Measurements from ENCODE around the gene TACC2. TPM values are rescaled to one million over a fixed set of nuclear protein-coding genes. Genes with fewer than 3 reads are reported as not detected.

The TACC2 gene
- total RNA-seq, 1 experiment from 2014 or later: 8.8 TPM

- Histone ChIP-seq H3K36me3 (replicated peaks; ENCODE audit: control insufficient read depth, insufficient read depth, low read length) (peaks cover 14% of the 10 kb centered on the region), H3K4me3 (ENCODE audit: insufficient read depth, low read depth, low read length) (no peak overlapping the region), H3K27me3 (ENCODE audit: control insufficient read depth, insufficient read depth, low read length) (no peaks in the 10 kb centered on the region)
- no peak for DNase-seq
These were observed 255.3 kb downstream of the TACC2 start for GRCh38 chr10:122244001-122244975.

GRCh38 chr10:122245136-122245535, 256.2 kb downstream of the TACC2 start:
- Histone ChIP-seq H3K36me3 (replicated peaks; ENCODE audit: control insufficient read depth, insufficient read depth, low read length) (peaks cover 11% of the 10 kb centered on the region), H3K27me3 (ENCODE audit: control insufficient read depth, insufficient read depth, low read length) (no peaks in the 10 kb centered on the region), H3K4me3 (ENCODE audit: insufficient read depth, low read depth, low read length) (no peak overlapping the region)
- DNase-seq: no peak

GRCh38 chr10:122245897-122246296, 256.9 kb downstream of the TACC2 start:
- Histone ChIP-seq H3K36me3 (replicated peaks; ENCODE audit: control insufficient read depth, insufficient read depth, low read length) (peaks cover 8% of the 10 kb centered on the region), H3K27me3 (ENCODE audit: control insufficient read depth, insufficient read depth, low read length) (no peaks in the 10 kb centered on the region), H3K4me3 (ENCODE audit: insufficient read depth, low read depth, low read length) (no peak overlapping the region)
- no peak for DNase-seq

GRCh38 chr10:122246830-122247520, 258.0 kb downstream of the TACC2 start:
- H3K36me3 ChIP-seq (replicated peaks; ENCODE audit: control insufficient read depth, insufficient read depth, low read length): peaks cover 3% of the 10 kb centered on the region
- no peak for DNase-seq
- H3K4me3 ChIP-seq (ENCODE audit: insufficient read depth, low read depth, low read length): no peak overlapping the region
- H3K27me3 ChIP-seq (ENCODE audit: control insufficient read depth, insufficient read depth, low read length): no peaks in the 10 kb centered on the region

GRCh38 chr10:122248356-122249302, 259.7 kb downstream of the TACC2 start:
- Histone ChIP-seq H3K4me3 (ENCODE audit: insufficient read depth, low read depth, low read length) (no peak overlapping the region), H3K27me3 (ENCODE audit: control insufficient read depth, insufficient read depth, low read length) (no peaks in the 10 kb centered on the region)

GRCh38 chr10:122249303-122249850, 260.4 kb downstream of the TACC2 start:
- no peak overlapping the region for H3K4me3 ChIP-seq (ENCODE audit: insufficient read depth, low read depth, low read length)
- H3K27me3 ChIP-seq (ENCODE audit: control insufficient read depth, insufficient read depth, low read length): no peaks in the 10 kb centered on the region
- no peak for DNase-seq
- H3K36me3 ChIP-seq (replicated peaks; ENCODE audit: control insufficient read depth, insufficient read depth, low read length): peaks cover 3% of the 10 kb centered on the region

More at GRCh38 chr10:122248356-122249302, 259.7 kb downstream of the TACC2 start:
- H3K36me3 ChIP-seq (replicated peaks; ENCODE audit: control insufficient read depth, insufficient read depth, low read length): peaks cover 3% of the 10 kb centered on the region
- no peak for DNase-seq

- DNase-seq: no peak
- no peak overlapping the region for H3K4me3 ChIP-seq (ENCODE audit: insufficient read depth, low read depth, low read length)
- peaks cover 3% of the 10 kb centered on the region for H3K36me3 ChIP-seq (replicated peaks; ENCODE audit: control insufficient read depth, insufficient read depth, low read length)
- no peaks in the 10 kb centered on the region for H3K27me3 ChIP-seq (ENCODE audit: control insufficient read depth, insufficient read depth, low read length)
These were observed 261.2 kb downstream of the TACC2 start for GRCh38 chr10:122249991-122250750.

GRCh38 chr10:122251459-122252255, 262.7 kb downstream of the TACC2 start:
- DNase-seq: no peak
- Histone ChIP-seq H3K27me3 (ENCODE audit: control insufficient read depth, insufficient read depth, low read length) (no peaks in the 10 kb centered on the region), H3K4me3 (ENCODE audit: insufficient read depth, low read depth, low read length) (no peak overlapping the region), H3K36me3 (replicated peaks; ENCODE audit: control insufficient read depth, insufficient read depth, low read length) (peaks cover 3% of the 10 kb centered on the region)

GRCh38 chr10:122252805-122253204, 263.8 kb downstream of the TACC2 start:
- no peaks in the 10 kb centered on the region for H3K27me3 ChIP-seq (ENCODE audit: control insufficient read depth, insufficient read depth, low read length)
- H3K4me3 ChIP-seq (ENCODE audit: insufficient read depth, low read depth, low read length): no peak overlapping the region
- DNase-seq: no peak

GRCh38 chr10:122253605-122254004, 264.6 kb downstream of the TACC2 start:
- DNase-seq: no peak
- Histone ChIP-seq H3K27me3 (ENCODE audit: control insufficient read depth, insufficient read depth, low read length) (no peaks in the 10 kb centered on the region), H3K4me3 (ENCODE audit: insufficient read depth, low read depth, low read length) (no peak overlapping the region), H3K36me3 (replicated peaks; ENCODE audit: control insufficient read depth, insufficient read depth, low read length) (peaks cover 3% of the 10 kb centered on the region)

More at GRCh38 chr10:122252805-122253204, 263.8 kb downstream of the TACC2 start:
- H3K36me3 ChIP-seq (replicated peaks; ENCODE audit: control insufficient read depth, insufficient read depth, low read length): peaks cover 3% of the 10 kb centered on the region

- DNase-seq: no peak
- Histone ChIP-seq H3K4me3 (ENCODE audit: insufficient read depth, low read depth, low read length) (no peak overlapping the region), H3K27me3 (ENCODE audit: control insufficient read depth, insufficient read depth, low read length) (no peaks in the 10 kb centered on the region), H3K36me3 (replicated peaks; ENCODE audit: control insufficient read depth, insufficient read depth, low read length) (peaks cover 3% of the 10 kb centered on the region)
These were observed 265.9 kb downstream of the TACC2 start for GRCh38 chr10:122254831-122255230.

- H3K4me3 ChIP-seq (ENCODE audit: insufficient read depth, low read depth, low read length): no peak overlapping the region
- H3K27me3 ChIP-seq (ENCODE audit: control insufficient read depth, insufficient read depth, low read length): no peaks in the 10 kb centered on the region
- DNase-seq: no peak
- peaks cover 3% of the 10 kb centered on the region for H3K36me3 ChIP-seq (replicated peaks; ENCODE audit: control insufficient read depth, insufficient read depth, low read length)
These were observed 266.7 kb downstream of the TACC2 start for GRCh38 chr10:122255509-122256301.
